HG02678 (cell line): Measurements from ENCODE around the gene ENPP7.

Experiments
- ATAC-seq: cut with Tn5 transposase; IDR thresholded peaks from one replicate; pipeline ENCODE4 v1.9.1; 2021; ENCODE audit warnings: mild to moderate bottlenecking, moderate library complexity; ENCODE audit not compliant: unreplicated experiment

Gene ENPP7

DNA sequence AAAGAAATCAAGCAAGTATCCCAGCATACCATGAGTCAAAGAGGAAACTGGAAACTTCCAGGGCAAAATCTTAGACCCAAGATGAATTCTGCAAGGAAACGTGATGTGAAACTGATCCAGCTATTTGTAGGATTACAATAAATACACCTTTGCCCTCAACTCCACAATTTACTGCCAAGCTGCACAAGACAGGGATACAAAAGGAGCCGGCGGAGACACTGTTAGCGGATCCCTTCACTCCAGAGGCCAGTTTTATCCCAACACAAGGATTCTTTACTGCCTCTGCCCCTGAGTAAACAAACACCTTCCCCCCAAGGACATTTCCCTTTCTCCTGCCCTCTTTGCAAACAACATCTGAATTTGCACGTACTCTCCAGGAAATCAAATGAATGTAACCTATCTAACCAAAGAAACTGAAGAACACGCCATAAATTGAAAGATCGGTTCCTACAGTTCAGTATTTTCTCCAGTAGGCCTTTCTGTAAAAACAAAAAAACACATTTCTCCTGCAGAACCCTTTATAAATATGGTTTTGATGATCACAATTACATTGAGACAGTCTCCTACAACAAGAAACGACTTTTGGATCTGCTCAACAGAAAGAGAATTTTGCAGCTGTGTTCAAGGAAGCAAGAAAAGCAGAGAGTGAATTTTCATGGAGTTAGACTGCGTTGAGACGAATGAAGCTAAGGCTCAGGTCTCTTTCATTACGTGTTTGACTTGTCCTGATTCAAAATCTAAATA lies 45.8 kb downstream of the ENPP7 start:
- no peak for ATAC-seq

DNA sequence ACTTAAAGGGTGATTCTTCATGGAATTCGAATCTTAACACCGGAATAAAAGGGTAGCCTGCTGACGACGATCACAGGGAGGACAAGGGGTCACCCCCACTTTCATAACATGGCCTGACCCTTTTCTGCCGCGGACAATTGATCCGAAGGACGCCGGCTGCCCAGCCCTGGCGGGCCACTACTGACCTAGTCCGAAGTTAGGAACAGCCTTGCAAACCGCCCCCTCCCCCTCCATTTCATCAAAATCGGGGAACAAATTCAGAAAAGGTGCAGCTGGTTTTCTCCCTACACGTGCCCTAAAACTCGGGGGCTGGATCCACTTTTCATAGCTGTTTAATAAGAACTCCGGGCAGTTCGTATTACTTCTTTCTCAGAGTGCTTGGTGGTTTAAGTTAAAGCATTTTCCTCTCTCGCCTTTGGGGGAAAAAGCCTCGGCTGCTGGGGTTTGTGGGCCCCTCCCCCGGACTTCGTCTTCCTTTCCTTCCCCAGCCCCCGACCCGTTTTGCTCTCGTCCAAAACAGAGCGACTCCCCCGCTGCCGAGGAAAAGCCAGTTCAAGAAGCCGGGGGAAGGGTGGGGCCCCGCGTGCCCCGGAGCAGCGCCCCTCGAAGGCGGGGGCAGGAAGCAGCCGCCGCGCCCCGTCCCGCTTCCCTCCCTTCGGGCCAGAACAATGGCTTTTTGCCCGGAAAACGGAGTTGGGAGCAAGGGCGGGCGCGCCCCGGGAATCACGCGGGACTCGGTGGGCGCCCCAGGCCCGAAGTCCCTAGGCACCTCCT lies 46.6 kb downstream of the ENPP7 start:
- ATAC-seq, result no peak

DNA sequence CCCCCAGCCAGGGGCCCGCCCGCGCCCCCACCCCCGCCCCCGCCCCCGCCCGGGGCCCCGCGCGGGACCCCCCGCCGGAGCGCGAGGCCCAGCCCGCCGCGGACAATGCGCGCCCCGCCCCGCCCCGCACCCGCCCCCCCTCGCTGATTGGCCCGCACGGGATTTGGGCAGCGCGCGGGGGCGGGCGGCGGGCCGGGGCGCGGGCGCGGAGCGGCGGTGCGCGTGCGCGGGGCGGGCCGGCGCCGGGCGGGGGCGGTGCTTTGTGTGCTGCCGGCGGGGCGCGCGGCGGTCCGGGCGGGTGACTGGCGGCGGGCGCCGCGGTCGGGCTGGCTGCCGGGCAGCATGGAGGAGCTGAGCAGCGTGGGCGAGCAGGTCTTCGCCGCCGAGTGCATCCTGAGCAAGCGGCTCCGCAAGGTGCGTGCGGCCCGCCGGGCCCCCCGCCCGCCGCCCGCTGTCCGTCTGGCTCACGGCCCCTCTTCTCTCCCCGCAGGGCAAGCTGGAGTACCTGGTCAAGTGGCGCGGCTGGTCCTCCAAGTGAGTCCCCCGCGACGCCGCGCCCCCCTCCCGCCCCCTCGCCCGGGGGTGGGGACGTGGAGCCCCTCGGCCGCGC lies 47.3 kb downstream of the ENPP7 start, which contains the start of gene CBX2:
TSS of gene CBX2 (plus strand) at position 255 of the 610 bp plus-strand sequence. CDS start at position 343, 88 bp downstream.
- peak; percentile 77 for ATAC-seq

DNA sequence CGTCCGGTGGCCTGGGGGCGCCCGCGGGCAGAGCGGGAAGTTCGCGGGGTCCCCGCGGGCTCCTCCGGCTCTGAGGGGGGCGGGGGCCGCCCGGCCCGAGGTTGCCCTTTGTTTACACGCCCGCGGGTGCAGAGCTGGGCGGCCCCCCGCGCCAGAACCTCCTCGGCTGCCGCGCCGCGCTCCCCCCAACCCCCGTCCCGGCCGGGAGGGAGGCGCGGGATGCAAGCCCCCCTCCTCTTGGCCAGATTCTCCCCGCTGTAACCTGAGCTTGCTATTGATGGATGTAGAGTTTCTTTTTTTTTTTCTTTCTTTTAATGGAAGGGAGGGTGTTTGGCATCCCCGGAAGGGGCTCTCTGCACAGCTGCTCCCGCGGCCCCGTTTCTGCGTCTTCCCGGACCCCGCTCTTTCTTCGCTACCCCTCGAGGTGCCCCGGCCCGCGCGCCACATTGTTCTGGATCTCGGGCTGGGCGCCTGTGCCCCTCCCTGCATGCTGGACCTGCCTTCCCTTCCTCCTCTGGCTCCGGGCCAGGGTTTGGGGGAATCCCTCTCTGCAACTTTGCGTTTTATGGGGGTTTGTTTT lies 47.9 kb downstream of the ENPP7 start:
- ATAC-seq, result no peak

DNA sequence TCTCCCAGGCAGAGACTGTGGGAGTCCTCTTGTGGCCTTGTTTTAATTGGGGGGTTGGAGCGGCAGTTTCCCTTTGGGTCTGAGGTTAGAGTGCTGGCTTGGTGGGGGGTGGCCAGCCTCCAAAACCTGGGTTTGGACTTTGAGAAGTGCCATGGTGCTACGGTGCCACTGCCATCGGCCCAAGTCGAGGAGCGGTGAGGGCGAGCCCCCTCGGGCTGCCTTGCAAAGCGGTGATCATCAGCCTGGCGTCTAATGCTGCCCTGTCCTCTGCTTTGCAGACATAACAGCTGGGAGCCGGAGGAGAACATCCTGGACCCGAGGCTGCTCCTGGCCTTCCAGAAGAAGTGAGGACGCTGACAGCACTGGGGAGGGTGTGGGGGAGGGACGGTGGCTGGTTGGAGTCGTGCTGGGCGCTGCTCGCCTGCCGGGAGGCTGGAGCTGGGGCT lies 48.4 kb downstream of the ENPP7 start:
- ATAC-seq, result no peak

DNA sequence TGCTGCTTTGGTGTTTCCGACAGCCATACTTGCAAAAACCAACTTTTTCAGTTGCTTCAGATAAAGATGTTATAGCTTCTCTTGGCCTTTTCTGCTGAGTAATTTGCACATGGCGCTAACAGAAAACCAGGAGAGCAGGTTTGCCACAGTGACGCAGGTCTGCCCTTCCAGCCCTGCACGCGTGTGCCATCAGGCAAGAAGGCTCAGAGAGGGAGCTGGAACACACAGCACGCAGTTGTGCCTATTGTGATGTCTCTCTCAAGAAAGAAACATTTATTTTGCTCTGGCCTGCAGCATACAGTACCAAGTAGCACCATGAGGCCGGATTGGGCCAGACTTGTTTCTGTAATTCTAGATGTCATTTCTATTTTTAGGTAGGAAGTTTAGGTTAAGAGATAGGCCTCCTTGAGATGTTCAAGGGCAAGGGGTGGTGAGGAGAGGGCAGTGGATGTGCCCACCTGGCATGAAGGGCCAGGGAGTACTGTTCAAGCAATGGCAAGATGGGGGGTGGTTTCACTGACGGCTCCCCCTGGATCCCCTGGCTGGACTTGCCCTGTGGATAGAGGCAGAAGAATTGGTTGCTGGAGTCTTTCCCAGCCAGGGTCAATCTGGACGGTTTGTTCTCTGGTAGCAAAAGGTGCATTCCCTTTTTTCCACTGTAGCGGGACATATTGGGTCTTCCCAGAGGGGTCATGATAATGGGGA lies 49.1 kb downstream of the ENPP7 start:
- ATAC-seq, result no peak

DNA sequence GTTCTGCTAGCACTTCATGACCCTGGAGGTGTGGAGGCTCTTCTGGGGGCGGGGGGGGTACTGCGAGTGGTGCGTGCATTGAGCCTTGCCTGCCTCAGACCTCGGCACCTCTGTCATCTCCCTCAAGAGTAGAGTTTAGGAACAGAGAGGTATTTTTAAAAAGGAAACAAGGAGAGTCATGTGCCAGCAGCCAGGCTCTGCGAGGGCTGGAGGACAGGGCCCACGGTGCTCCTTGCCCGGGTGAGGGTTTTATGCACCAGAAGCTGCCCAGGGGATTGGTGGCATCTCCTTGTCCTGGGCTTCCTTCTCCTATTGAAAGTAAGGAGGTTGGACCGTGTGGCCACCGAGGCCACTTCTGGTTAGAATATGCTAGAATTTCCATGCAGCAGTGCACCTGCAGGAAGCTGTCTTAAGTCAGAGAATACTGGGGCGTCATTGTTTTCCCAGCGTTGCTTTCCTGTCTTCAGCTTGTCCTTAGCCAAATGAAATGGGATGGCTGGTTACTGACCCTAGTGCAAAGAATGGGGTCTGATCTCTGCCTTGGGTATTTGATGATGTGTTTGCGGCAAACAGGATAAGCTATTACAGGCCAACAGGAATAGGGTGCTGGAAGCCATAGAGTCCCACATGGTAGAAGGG lies 50.4 kb downstream of the ENPP7 start:
- ATAC-seq, result no peak

DNA sequence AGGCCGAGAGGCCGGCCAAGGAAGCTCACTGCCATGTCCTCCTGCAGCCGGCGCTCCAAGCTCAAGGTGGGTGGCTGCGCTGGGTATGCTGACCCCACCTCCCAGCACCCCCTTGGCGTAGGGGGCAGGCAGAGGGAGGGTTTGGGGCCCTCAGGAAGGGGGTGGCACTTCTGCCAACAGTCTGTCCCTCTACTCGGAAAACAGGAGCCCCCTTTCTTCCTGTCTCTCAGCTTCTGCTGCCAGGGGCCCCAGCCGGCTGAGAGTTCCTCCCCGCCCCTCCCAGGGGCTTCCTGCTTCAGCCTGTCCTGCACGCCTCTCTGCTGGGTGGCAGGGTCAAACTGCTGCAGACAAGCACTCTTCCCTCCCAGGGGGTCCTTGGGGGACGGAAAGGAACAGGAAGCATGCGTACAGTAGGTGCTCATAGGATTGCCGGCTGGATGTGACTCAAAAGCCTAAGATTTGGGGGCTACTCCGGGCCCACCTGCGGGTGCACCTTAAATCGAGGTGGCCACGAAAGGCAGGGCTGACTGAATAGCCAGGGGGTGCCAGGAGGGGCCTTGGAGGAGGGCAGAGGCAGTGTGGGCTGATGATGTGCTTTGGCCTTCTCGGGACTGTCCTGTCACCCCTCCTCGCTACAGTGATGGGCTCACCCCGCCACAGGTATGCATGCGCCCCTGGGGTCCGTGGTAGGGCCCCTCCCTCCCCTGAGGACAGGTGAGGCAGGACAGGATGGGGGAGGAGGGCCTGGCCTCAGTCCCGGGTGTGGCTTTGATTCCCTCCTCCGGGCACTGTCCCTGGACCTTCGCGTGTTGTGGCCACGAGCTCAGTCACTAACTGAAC lies 51.2 kb downstream of the ENPP7 start:
- ATAC-seq, result no peak

DNA sequence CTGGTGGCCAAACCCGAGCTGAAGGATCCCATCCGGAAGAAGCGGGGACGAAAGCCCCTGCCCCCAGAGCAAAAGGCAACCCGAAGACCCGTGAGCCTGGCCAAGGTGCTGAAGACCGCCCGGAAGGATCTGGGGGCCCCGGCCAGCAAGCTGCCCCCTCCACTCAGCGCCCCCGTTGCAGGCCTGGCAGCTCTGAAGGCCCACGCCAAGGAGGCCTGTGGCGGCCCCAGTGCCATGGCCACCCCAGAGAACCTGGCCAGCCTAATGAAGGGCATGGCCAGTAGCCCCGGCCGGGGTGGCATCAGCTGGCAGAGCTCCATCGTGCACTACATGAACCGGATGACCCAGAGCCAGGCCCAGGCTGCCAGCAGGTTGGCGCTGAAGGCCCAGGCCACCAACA lies 53.1 kb downstream of the ENPP7 start:
- ATAC-seq, result no peak

DNA sequence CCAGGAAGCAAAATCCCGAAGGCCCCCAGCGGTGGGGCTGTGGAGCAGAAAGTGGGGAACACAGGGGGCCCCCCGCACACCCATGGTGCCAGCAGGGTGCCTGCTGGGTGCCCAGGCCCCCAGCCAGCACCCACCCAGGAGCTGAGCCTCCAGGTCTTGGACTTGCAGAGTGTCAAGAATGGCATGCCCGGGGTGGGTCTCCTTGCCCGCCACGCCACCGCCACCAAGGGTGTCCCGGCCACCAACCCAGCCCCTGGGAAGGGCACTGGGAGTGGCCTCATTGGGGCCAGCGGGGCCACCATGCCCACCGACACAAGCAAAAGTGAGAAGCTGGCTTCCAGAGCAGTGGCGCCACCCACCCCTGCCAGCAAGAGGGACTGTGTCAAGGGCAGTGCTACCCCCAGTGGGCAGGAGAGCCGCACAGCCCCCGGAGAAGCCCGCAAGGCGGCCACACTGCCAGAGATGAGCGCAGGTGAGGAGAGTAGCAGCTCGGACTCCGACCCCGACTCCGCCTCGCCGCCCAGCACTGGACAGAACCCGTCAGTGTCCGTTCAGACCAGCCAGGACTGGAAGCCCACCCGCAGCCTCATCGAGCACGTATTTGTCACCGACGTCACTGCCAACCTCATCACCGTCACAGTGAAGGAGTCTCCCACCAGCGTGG lies 53.7 kb downstream of the ENPP7 start:
- ATAC-seq, result no peak

DNA sequence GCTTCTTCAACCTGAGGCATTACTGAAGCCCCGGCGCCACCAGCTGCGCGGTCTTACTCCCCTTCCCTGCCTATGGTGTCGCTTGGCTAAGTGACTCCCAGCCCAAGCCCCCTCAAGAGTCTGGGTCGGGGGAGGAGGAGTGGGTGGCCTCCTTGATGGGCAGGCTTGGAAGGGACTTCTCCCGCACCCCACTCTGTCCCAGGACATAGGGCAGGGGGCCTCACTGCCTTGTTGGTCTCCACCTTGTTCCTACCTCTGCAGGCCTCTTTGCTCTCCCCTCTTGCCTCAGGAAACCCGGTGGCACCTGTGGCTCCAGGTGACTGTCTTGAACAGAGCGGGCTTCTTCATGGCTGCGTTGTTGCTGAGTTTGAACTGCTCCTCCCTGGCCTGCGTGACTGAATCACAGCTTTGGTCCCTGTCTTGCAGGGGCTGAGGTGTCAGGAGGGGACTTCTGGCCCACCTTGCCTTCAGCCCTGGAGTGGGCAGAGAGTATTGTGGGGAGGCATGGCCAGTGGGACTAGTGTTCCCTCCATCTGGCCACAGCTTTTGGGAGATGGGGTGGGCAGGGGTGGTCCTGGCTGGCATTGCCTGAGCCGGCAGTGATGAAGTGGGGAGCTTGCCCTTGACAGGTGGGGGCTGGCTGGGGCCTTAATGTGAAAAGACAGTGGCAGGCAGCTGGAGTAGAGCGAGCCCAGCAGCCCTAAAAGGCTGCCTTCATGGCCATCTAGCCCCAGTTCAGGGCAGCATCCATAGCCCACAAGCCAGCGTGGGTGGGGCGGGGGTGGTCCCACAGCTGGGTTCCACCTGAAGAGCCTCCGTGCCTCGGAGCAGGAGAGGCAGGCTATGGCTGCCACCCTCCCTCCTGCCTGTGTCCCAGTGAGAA lies 54.5 kb downstream of the ENPP7 start:
- ATAC-seq, result no peak

DNA sequence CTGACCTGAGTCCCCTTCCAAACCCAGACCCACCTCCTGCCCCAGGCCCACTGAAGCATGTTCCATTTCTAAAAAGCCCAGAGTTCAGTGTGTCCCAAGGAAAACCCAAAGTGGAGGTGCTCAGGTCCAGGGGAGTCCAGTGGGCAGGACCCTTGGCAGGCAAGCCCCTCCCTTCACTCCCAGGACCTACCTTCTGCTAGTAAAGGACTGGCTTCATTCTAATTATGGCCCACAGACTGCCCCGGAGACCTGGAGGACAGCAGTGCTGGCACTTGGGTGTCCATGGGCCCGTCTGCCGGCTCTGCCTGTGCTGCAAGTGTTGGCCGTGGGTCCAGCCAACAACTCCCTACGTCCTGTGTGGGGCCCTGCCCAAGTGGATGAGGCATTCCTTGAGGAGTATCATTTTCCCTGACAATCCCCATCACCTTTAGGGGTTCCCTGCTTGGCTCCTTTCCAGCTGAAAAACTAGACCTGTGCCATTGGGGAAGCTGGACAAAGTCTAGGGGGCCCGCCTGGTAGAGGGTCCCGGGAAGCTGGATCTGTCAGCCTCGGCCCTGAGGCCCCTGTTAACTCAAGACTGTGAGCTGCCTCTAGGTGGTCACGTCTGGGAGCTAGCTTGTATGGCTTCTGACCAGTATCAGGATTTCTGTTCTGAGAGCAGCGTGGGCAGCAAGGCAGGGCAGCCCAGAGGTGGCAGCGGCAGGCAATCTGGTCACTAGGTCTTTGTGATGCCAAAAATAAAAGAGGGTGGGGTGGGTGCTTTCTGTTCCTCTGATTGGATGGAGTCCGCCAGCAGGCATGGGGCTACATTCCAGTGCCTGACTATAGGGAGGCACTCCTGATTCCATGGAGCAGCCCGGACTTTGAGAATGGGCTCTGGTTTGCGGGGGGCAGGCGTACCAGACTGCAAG lies 55.4 kb downstream of the ENPP7 start:
- ATAC-seq, result no peak

DNA sequence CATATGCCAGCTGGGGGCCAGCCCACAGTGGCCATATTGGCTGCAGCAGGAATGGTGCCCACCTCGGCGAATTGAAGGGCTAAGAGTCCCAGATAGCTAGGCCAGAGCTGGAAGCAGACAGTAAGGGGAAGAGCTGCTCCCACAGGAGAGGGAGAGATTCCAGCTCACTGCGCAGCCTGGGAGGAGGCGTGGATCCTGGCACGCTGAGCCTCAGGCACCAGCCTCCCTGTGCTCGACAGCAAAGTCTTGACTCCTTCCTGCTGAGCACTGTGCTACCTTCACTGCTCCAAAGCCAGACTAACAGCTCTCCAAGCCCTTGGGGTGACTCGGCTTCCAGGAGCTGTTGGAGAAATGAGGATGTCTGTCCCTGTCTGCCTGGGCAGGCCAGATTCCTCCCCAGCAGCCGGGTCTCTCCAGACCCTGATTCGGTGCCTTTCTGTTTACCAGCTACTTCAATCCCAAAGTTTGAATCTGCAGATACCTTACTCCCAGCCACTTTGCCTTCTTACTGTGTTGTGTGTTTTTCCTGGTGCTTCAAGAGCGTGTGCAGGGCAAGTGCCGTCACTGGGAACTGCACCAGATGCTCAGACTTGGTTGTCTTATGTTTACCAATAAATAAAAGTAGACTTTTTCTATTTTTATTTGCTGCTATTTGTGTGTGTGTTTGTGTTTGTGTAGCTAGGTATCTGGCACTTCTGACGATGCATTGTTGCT lies 56.3 kb downstream of the ENPP7 start:
- ATAC-seq, result no peak

DNA sequence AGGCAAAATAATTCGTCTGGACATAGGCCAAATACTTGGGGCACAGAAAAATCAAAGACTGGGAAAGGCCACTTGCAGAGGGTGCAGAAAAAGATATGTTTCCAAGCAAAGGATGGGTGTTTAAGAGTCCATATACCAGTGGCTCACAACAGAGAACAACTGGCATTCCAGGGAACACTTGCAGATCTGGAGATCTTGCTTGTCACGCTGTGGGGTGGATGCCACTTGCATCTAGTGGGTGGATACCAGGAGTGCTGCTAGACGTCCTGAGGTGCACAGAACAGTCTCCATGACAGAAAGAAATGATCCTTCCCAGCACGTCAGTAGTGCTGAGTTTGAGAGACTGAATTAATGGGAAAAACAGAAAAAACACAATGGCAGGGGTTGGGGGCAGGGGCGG lies 57.7 kb downstream of the ENPP7 start:
- no peak for ATAC-seq

DNA sequence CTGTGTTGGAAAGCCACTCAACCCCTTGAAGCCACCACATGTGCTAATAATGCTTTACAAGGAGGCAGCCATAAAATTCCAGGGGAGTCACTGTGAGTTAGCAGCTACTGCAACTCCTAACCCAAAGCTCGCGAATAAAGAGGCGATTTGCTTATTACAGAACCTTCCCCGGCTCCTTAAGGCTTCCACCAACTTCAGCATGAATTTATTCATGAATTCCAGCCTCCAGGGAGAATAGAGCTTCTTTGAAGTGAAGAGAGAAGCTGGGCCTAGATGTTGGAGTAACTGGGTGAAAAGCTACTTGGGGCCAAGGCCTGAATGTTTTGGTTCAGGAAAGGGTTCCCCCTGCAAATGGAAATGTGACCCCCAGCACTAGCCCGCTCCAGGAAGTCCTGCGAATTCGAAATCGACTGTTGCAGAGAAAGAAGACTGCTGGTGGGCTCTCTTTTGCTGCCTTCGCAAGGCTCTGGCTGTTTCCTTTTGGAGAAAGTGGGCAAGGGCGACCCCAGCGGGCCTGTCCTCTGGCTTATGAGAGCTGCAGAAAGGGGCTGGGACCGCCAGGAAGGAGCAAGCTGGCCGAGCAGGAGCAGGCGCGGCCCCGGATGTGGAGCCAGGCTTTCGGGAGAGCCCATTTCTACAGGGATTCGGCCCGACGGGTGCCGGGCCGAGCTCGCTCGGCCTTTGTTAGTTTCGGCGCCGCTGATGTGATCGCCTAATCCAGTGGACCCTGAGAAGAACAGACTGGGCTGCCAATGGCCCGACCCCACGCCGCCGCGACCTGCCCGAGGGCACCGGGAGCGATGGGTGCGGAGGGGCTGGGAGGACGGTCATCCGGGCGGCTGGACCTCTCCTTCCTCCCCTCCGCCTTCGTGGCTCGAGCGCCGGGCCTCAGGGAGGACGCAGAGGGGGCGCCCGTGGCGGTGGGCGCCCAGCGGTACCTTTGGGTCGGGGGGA lies 58.5 kb downstream of the ENPP7 start:
- no peak for ATAC-seq
